Right hindlimb (tissue), 1 donor: ENCODE data around the gene EFR3B.
A peak's percentile ranks its signal among the peaks of the same experiment; 100 is the strongest.
"Not testable (repeated sequence)": the region's sequence is repeated elsewhere in the genome, so short reads cannot be mapped to it uniquely, and the experiment has no call there.

Source experiments
- DNase-seq: peaks from one replicate; pipeline ENCODE4 v3.0.0-alpha.2; 2018

Gene EFR3B

GRCh38 chr2:25041928-25042320 lies at the start of gene EFR3B:
TSS of gene EFR3B (plus strand) at chr2:25042076. CDS start at chr2:25042313, 237 bp downstream.
- DNase-seq, result peak; percentile 97

- no peak for DNase-seq
Measured at GRCh38 chr2:24993406-24994145, 48.3 kb upstream of the EFR3B start.

- no peak for DNase-seq
Measured at GRCh38 chr2:24994146-24994724, 47.6 kb upstream of the EFR3B start.

GRCh38 chr2:24999097-24999496 lies 42.8 kb upstream of the EFR3B start:
- not testable (repeated sequence) for DNase-seq

GRCh38 chr2:25000036-25000435 lies 41.8 kb upstream of the EFR3B start:
- DNase-seq, result no peak

- no peak for DNase-seq
Measured at GRCh38 chr2:25000503-25001324, 41.2 kb upstream of the EFR3B start.

- no peak for DNase-seq
Measured at GRCh38 chr2:25001325-25001637, 40.6 kb upstream of the EFR3B start.

- no peak for DNase-seq
Measured at GRCh38 chr2:25002066-25002465, 39.8 kb upstream of the EFR3B start.

- DNase-seq, result no peak
Measured at GRCh38 chr2:25009954-25010353, 31.9 kb upstream of the EFR3B start.

GRCh38 chr2:25011342-25011741 lies 30.5 kb upstream of the EFR3B start:
- DNase-seq, result not testable (repeated sequence)

- DNase-seq, result no peak
Measured at GRCh38 chr2:25014631-25015030, 27.2 kb upstream of the EFR3B start.

- no peak for DNase-seq
Measured at GRCh38 chr2:25018681-25019080, 23.2 kb upstream of the EFR3B start.

- no peak for DNase-seq
Measured at GRCh38 chr2:25021791-25022362, 20.0 kb upstream of the EFR3B start.

GRCh38 chr2:25023333-25023732 lies 18.5 kb upstream of the EFR3B start:
- no peak for DNase-seq

GRCh38 chr2:25025229-25026007 lies 16.5 kb upstream of the EFR3B start:
- no peak for DNase-seq

- no peak for DNase-seq
Measured at GRCh38 chr2:25026008-25026530, 15.8 kb upstream of the EFR3B start.

GRCh38 chr2:25029183-25029554 lies 12.7 kb upstream of the EFR3B start:
- DNase-seq, result no peak

- no peak for DNase-seq
Measured at GRCh38 chr2:25030702-25031101, 11.2 kb upstream of the EFR3B start.

GRCh38 chr2:25032094-25032493 lies 9.8 kb upstream of the EFR3B start:
- DNase-seq, result no peak

GRCh38 chr2:25032901-25033300 lies 9.0 kb upstream of the EFR3B start:
- DNase-seq, result no peak

GRCh38 chr2:25034081-25034480 lies 7.8 kb upstream of the EFR3B start:
- no peak for DNase-seq

GRCh38 chr2:25035537-25036220 lies 6.2 kb upstream of the EFR3B start:
- DNase-seq, result no peak
